ENCODE data around the gene TLK2. TPM values are rescaled to one million over a fixed set of nuclear protein-coding genes. Genes with fewer than 3 reads are reported as not detected.
"Not testable (repeated sequence)": the region's sequence is repeated elsewhere in the genome, so short reads cannot be mapped to it uniquely, and the experiment has no call there.

Gene TLK2
- total RNA-seq, 4 donors from 2014 or later = 25.4 to 47.8 (median 26.5) TPM

- no peaks in the 10 kb centered on the region for H3K9me3 ChIP-seq
- 70% methylated on average over 2 of the region's 2 CpGs for WGBS
- no peaks in the 10 kb centered on the region for H3K4me1 ChIP-seq
- no peak overlapping the region for H3K27ac ChIP-seq
- peaks cover 71% of the 10 kb centered on the region for H3K36me3 ChIP-seq
- no peak for TF ChIP-seq POLR2A (IDR thresholded peaks at IDR 0.05)
- no peak for DNase-seq (ENCODE audit: low spot score in 2 of 2)
- H3K4me3 ChIP-seq = no peak overlapping the region
- H3K27me3 ChIP-seq = no peaks in the 10 kb centered on the region
Observed at GRCh38 chr17:62587554-62587953, 108.9 kb downstream of the TLK2 start.

GRCh38 chr17:62588109-62588508 lies 109.5 kb downstream of the TLK2 start:
- H3K36me3 ChIP-seq = peaks cover 72% of the 10 kb centered on the region
- no peaks in the 10 kb centered on the region for H3K27me3 ChIP-seq
- H3K27ac ChIP-seq = no peak overlapping the region
- no peaks in the 10 kb centered on the region for H3K4me1 ChIP-seq
- DNase-seq (ENCODE audit: low spot score in 2 of 2) = no peak
- TF ChIP-seq POLR2A (IDR thresholded peaks at IDR 0.05) = no peak
- TF ChIP-seq CTCF (IDR thresholded peaks at IDR 0.05) = no peak
- TF ChIP-seq EP300 (IDR thresholded peaks at IDR 0.05) = no peak
- 94% methylated on average over 7 of the region's 7 CpGs for WGBS
- no peaks in the 10 kb centered on the region for H3K9me3 ChIP-seq
- no peak overlapping the region for H3K4me3 ChIP-seq

GRCh38 chr17:62591333-62591732 lies 112.7 kb downstream of the TLK2 start:
- DNase-seq (ENCODE audit: low spot score in 2 of 2) = no peak
- H3K27me3 ChIP-seq = no peaks in the 10 kb centered on the region
- no peaks in the 10 kb centered on the region for H3K4me1 ChIP-seq
- peaks cover 65% of the 10 kb centered on the region for H3K36me3 ChIP-seq
- H3K9me3 ChIP-seq = no peaks in the 10 kb centered on the region
- TF ChIP-seq POLR2AphosphoS5 (IDR thresholded peaks at IDR 0.05) (no peak), CTCF (IDR thresholded peaks at IDR 0.05) (no peak), POLR2A (IDR thresholded peaks at IDR 0.05) (no peak)
- WGBS = 57% methylated on average over 6 of the region's 6 CpGs
- no peak overlapping the region for H3K27ac ChIP-seq
- H3K4me3 ChIP-seq = no peak overlapping the region

GRCh38 chr17:62591822-62592221 lies 113.2 kb downstream of the TLK2 start:
- WGBS = 84% methylated on average over 11 of the region's 11 CpGs
- not testable (repeated sequence) for DNase-seq (ENCODE audit: low spot score in 2 of 2); H3K4me1 ChIP-seq; H3K4me3 ChIP-seq; H3K27ac ChIP-seq; H3K27me3 ChIP-seq; H3K9me3 ChIP-seq
- peaks cover 65% of the 10 kb centered on the region for H3K36me3 ChIP-seq

- no peak overlapping the region for H3K27ac ChIP-seq
- no peaks in the 10 kb centered on the region for H3K9me3 ChIP-seq
- TF ChIP-seq POLR2A (IDR thresholded peaks at IDR 0.05) (no peak), EP300 (IDR thresholded peaks at IDR 0.05) (no peak), POLR2AphosphoS5 (IDR thresholded peaks at IDR 0.05) (no peak), CTCF (IDR thresholded peaks at IDR 0.05) (no peak)
- WGBS = 83% methylated on average over 9 of the region's 9 CpGs
- H3K4me1 ChIP-seq = no peaks in the 10 kb centered on the region
- H3K36me3 ChIP-seq = peaks cover 64% of the 10 kb centered on the region
- no peaks in the 10 kb centered on the region for H3K27me3 ChIP-seq
- DNase-seq (ENCODE audit: low spot score in 2 of 2) = no peak
- no peak overlapping the region for H3K4me3 ChIP-seq
Observed at GRCh38 chr17:62592341-62593099, 113.9 kb downstream of the TLK2 start.

GRCh38 chr17:62595484-62595883 lies 116.9 kb downstream of the TLK2 start:
- no peak overlapping the region for H3K4me3 ChIP-seq
- TF ChIP-seq EP300 (IDR thresholded peaks at IDR 0.05) (no peak), CTCF (IDR thresholded peaks at IDR 0.05) (no peak), POLR2AphosphoS5 (IDR thresholded peaks at IDR 0.05) (no peak), POLR2A (IDR thresholded peaks at IDR 0.05) (no peak)
- H3K27me3 ChIP-seq = no peaks in the 10 kb centered on the region
- H3K4me1 ChIP-seq = peaks cover 5% of the 10 kb centered on the region
- H3K27ac ChIP-seq = no peak overlapping the region
- H3K36me3 ChIP-seq = peaks cover 53% of the 10 kb centered on the region
- no peaks in the 10 kb centered on the region for H3K9me3 ChIP-seq
- WGBS = 100% methylated on average over 5 of the region's 5 CpGs
- no peak for DNase-seq (ENCODE audit: low spot score in 2 of 2)

Measured in suprapubic skin (tissue), 4 donors.